Esophagus (tissue), 2 donors: ENCODE results near the gene NRTN. TPM values are rescaled to one million over a fixed set of nuclear protein-coding genes. Genes with fewer than 3 reads are reported as not detected.
"Not testable (repeated sequence)": the region's sequence is repeated elsewhere in the genome, so short reads cannot be mapped to it uniquely, and the experiment has no call there.

Experiments
- H3K27ac ChIP-seq, 2 donors: one replicate each; pipeline ENCODE4 v1.5.1; 2013; ENCODE audit warnings: low read depth in 2 of 2, mild to moderate bottlenecking in 2 of 2, inconsistent platforms in 1 of 2, low read length in 1 of 2, moderate library complexity in 1 of 2
- H3K27me3 ChIP-seq, 2 donors: one replicate each; pipeline ENCODE4 v1.6.1; 2013; ENCODE audit warnings: low read length in 2 of 2, control low read depth in 1 of 2, mild to moderate bottlenecking in 1 of 2; ENCODE audit not compliant: insufficient read depth in 2 of 2, control insufficient read depth in 1 of 2
- H3K36me3 ChIP-seq, 2 donors: one replicate each; pipeline ENCODE4 v1.6.1; 2013; ENCODE audit warnings: low read length in 1 of 2; ENCODE audit not compliant: control insufficient read depth in 2 of 2, insufficient read depth in 2 of 2
- H3K4me1 ChIP-seq, 2 donors: one replicate each; pipeline ENCODE4 v1.6.1; 2013; ENCODE audit warnings: low read length in 1 of 2; ENCODE audit not compliant: control insufficient read depth in 2 of 2, insufficient read depth in 2 of 2
- H3K4me3 ChIP-seq, 2 donors: one replicate each; pipeline ENCODE4 v1.5.1; 2013; ENCODE audit warnings: low read length in 2 of 2, mild to moderate bottlenecking in 2 of 2, low read depth in 1 of 2, moderate library complexity in 1 of 2
- H3K9me3 ChIP-seq, 2 donors: one replicate each; pipeline ENCODE4 v1.6.1; 2013; ENCODE audit warnings: mild to moderate bottlenecking in 2 of 2, low read depth in 1 of 2, low read length in 1 of 2, moderate library complexity in 1 of 2; ENCODE audit not compliant: control insufficient read depth in 2 of 2, insufficient read depth in 1 of 2
- WGBS, 2 donors: extraction: QIAGEN DNeasy Blood & Tissue Kit; methylation state at CpG; one replicate each; pipeline ENCODE4 v1.1.7; 2013; 5-methylcytosine and 5-hydroxymethylcytosine counted together
- polyA plus RNA-seq, 2 donors: library from polyadenylated mRNA; stranded (reverse); fragments of 200-250 nt; gene quantifications; one replicate each; pipeline ENCODE4 v1.2.3, GENCODE V29; 2013
- donor health status: healthy with polysubstance abuse.
- donor health status: Bipolar disorder and iron deficiency.

NRTN gene
- polyA plus RNA-seq, 2 donors: 2.2 to 2.8 TPM

DNA sequence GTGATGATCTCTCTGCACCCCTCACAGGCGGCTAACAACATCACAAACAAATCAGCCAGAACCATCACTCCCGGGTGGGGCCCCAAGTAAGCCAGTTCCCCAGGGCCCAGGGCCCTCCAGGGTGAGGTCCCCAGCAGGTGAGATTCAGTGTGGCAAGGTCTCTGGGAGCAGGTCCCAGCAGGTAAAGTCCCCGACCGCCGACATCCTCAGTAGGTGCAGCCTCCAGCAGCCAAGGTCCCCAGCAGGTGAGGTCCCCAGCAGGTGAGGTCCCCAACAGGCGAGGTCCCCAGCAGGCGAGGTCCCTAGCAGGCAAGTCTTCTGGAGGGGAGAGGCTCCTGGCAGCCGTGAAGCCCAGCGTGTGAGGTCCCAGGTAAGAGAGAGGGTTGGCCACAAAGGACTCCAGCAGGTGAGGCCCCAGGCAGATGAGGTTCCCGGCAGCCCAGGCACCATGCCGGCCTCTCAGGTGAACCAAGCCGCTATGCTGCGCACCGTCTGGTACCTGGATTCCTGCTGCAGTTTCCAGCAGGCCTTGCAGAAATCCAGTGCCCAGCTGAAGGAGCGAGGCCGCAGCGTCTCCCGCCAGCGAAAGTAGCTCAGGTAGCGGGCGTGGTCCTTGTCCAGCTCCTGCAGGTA lies 38.5 kb downstream of the NRTN start:
- no peaks in the 10 kb centered on the region for H3K9me3 ChIP-seq
- no peaks in the 10 kb centered on the region for H3K27me3 ChIP-seq
- no peak overlapping the region for H3K27ac ChIP-seq
- H3K4me1 ChIP-seq: peaks cover 0 to 14% of the 10 kb centered on the region in 2 donors
- peak overlapping the region in 1 of 2 donors; percentile 21 for H3K4me3 ChIP-seq
- 70 to 81% methylated on average over 16 to 21 of the region's 21 CpGs for WGBS, 2 donors
- peaks cover 0 to 9% of the 10 kb centered on the region in 2 donors for H3K36me3 ChIP-seq

DNA sequence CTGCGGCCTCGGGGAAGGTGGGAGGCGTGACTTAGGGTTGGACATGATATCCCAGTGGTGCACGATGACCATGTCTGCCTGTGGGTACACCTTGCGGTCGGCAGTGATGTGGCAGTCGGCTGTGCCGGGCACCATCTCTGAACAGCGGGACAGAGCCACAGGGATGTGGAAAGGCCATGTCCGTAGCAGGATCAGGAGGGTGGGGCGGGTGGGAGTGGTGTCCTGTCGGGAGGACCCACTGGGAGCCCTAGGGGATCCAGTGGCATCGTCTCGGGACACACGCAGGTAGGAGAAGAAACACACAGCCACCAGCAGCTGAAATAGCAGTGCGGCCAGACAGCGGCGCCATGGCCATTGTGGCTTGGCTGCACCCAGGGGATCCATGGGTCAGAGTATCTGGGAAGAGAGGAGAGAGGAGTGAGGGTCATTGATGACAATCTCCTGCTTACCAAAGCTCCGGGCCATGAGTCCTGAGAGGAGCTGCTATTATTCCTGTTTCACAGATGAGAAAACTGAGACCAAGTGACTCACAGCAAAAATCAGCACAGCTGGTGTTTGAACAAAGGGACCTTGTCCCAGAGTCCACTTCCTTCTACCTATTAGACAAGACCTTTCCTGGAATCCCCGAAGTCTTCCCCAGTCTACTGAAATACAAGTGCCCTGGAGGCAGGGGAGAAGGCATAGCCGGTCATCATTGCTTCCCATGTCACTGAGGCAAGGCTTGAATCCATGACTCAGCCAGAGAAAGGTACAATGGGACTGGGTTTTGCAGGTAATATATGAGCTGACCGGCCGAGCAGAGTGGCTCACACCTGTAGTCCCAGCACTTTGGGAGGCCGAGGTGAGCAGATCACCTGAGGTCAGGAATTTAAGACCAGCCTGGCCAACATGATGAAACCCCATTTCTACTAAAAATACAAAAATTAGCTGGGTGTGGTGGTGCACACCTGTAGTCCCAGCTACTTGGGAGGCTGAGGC lies 39.9 kb downstream of the NRTN start:
- Histone ChIP-seq H3K27ac (peak overlapping the region in 1 of 2 donors; percentile 14), H3K9me3 (no peaks in the 10 kb centered on the region), H3K4me1 (peaks cover 0 to 11% of the 10 kb centered on the region in 2 donors), H3K27me3 (no peaks in the 10 kb centered on the region), H3K4me3 (no peak overlapping the region), H3K36me3 (peaks cover 0 to 9% of the 10 kb centered on the region in 2 donors)
- 86 to 89% methylated on average over 23 to 24 of the region's 24 CpGs for WGBS, 2 donors

DNA sequence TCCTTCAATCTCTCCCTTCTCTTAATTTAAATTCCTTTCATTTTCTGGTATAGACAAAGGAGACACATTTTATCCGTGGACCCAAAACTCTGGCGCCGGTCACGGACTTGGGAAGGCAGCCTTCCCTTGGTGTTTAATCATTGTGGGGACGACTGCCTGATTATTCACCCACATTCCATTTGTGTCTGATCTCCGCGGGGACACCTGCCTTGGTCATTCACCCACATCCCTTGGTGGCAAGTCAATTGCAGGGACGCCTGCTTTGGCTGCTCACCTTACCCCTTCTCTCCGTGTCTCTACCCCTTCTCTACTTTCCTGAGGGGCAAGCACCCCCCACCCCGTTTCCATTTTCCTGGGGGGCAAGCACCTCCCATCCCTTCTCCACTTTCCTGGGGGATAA lies 43.0 kb downstream of the NRTN start:
- 69 to 81% methylated on average over 10 of the region's 10 CpGs for WGBS, 2 donors
- not testable (repeated sequence) for H3K36me3 ChIP-seq, H3K4me1 ChIP-seq, H3K9me3 ChIP-seq, H3K27me3 ChIP-seq
- peak overlapping the region; percentile 18 to 41 for H3K4me3 ChIP-seq
- peak overlapping the region; percentile 8 to 65 for H3K27ac ChIP-seq

DNA sequence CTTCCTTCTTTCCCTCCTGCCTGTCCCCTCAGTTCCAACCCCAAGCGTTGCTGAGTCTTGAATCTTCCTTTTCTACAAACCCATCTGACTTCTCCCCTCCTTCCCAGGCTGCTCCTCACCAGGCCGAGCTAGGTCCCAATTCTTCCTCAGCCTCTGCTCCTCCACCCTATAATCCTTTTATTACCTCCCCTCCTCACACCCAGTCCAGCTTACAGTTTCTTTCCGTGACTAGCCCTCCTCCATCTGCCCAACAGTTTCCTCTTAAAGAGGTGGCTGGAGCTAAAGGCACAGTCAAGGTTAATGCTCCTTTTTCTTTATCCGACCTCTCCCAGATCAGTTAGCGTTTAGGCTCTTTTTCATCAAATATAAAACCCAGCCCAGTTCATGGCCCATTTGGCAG lies 43.8 kb downstream of the NRTN start:
- not testable (repeated sequence) for H3K36me3 ChIP-seq, H3K4me1 ChIP-seq, H3K27me3 ChIP-seq, H3K9me3 ChIP-seq
- WGBS, 2 donors: 58 to 76% methylated on average over 5 of the region's 5 CpGs
- peak overlapping the region; percentile 38 to 61 for H3K27ac ChIP-seq
- peak overlapping the region; percentile 10 to 41 for H3K4me3 ChIP-seq

DNA sequence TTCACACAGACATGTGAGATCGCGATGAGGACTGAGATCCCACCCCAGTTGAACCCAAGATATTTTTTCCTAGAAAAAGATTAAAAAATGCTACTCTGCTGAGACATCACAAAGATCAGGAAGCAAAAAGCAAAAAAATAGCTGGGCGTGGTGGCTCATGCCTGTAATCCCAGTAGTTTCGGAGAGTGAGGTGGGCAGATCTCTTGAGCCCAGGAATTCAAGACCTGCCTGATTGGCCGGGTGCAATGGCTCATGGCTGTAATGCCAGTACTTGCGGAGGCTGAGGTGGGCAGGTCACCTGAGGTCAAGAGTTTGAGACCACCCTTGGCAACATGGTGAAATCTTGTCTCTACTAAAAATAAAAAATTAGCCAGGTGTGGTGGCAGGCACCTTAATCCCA lies 45.3 kb downstream of the NRTN start:
- Histone ChIP-seq H3K4me1 (peaks cover 0 to 3% of the 10 kb centered on the region in 2 donors), H3K36me3 (peaks cover 0 to 2% of the 10 kb centered on the region in 2 donors), H3K4me3 (peak overlapping the region in 1 of 2 donors; percentile 41), H3K9me3 (no peaks in the 10 kb centered on the region), H3K27ac (peak overlapping the region; percentile 89 to 99), H3K27me3 (no peaks in the 10 kb centered on the region)
- 62 to 68% methylated on average over 6 of the region's 6 CpGs for WGBS, 2 donors

DNA sequence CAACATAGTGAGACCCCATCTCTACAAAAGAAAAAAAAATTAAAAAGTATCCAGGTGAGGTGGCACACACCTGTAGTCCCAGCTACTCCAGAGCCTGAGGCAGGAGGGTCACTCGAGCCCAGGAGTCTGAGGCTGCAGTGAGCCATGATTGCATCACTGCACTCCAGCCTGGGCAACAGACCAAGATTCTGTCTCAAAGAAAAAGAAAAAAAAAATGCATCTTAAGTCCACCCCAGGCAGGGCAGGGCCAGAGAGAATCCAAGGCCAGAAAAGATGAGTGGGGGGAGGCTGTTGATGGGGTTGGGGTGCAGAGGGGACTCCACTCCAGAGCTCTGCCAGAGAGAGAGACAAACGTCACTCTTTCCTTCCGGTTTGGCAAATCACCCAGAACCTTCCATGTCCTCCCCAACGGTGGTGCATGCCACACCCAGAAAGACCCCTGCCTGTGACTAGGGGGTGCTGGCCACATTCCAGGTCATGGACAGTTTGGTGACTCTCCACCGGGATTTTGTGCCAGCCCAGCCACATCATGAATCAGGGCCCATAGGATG lies 46.0 kb downstream of the NRTN start:
- Histone ChIP-seq H3K27me3 (no peaks in the 10 kb centered on the region), H3K9me3 (no peaks in the 10 kb centered on the region), H3K36me3 (peaks cover 0 to 2% of the 10 kb centered on the region in 2 donors), H3K4me3 (peak overlapping the region; percentile 41 to 55), H3K27ac (peak overlapping the region; percentile 89 to 99), H3K4me1 (peaks cover 0 to 3% of the 10 kb centered on the region in 2 donors)
- 14 to 23% methylated on average over 5 of the region's 5 CpGs for WGBS, 2 donors

DNA sequence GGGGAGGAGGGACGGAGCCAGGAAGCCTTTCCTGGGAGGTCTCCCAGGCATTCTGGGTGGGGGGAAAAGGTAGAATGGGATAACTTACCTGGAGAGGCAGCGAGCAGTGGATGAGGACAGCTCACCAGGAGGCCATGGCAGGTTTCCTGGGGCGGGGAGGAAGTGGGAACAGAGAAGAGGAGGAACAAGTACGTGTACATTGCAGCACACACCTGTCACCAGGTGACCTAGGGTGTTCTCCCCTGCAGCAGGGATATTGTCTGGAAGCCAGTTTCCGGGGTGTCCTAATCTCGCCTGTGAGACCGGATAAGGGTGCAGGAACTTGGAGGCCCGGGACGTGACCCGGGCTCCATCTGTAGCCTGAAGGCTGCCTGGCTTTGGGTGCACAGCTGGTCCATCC lies 46.4 kb downstream of the NRTN start, which contains the start of gene FUT3:
FUT3 (minus strand) TSS at position 148 of the 400 bp plus-strand sequence.
- 50 to 53% methylated on average over 9 to 10 of the region's 10 CpGs for WGBS, 2 donors
- peak within 1 kb of the TSS; percentile 41 to 55 for H3K4me3 ChIP-seq
- H3K9me3 ChIP-seq: no peaks in the 10 kb centered on the region
- H3K27me3 ChIP-seq: no peaks in the 10 kb centered on the region
- H3K36me3 ChIP-seq: peaks cover 0 to 2% of the 10 kb centered on the region in 2 donors
- peaks cover 0 to 3% of the 10 kb centered on the region in 2 donors for H3K4me1 ChIP-seq
- H3K27ac ChIP-seq: peak within 1 kb of the TSS; percentile 89 to 99

DNA sequence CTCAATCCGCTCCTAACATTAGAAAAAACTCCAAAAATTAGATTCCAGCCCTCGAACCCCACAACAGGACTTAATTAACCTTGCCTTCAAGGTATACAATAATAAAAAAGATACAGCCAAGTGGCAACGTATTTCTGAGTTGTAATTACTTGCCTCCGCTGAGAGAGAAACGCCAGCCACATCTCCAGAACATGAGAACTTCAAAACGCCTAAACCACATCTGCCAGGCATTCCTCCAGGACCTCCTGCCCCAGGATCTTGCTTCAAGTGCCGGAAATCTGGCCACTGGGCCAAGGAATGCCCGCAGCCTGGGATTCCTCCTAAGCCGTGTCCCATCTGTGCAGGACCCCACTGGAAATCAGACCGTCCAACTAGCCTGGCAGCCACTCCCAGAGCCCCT lies 49.3 kb downstream of the NRTN start:
- 68 to 82% methylated on average over 10 of the region's 10 CpGs for WGBS, 2 donors
- H3K36me3 ChIP-seq, H3K9me3 ChIP-seq, H3K27ac ChIP-seq, H3K27me3 ChIP-seq, H3K4me3 ChIP-seq, H3K4me1 ChIP-seq: not testable (repeated sequence)

DNA sequence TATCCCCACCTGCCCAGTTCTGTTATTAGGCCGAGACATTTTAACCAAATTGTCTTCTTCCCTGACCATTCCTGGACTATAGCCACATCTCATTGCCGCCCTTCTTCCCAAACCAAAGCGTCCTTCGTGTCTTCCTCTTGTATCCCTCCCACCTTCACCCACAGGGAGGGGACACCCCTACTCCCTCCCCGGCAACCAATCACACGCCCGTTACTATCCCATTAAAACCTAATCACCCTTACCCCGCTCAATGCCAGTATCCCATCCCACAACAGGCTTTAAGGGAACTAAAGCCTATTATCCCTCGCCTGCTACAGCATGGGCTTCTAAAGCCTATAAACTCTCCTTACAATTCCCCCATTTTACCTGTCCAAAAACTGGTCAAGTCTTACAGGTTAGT lies 50.3 kb downstream of the NRTN start:
- H3K4me3 ChIP-seq, H3K27ac ChIP-seq, H3K4me1 ChIP-seq, H3K27me3 ChIP-seq, H3K9me3 ChIP-seq, H3K36me3 ChIP-seq: not testable (repeated sequence)
- WGBS, 2 donors: 84 to 87% methylated on average over 9 of the region's 9 CpGs
